Dermis blood vessel endothelial cell (primary cell): ENCODE measurements around the gene TFR2. TPM values are rescaled to one million over a fixed set of nuclear protein-coding genes. Genes with fewer than 3 reads are reported as not detected.

Experiments used
- DNase-seq: peaks from one replicate; pipeline ENCODE4 v3.0.0; 2010
- total RNA-seq: library from RNA; depleted of rRNA; stranded (reverse); fragments of >200 nt; gene quantifications from 2 replicates; pipeline ENCODE4 v1.2.3, GENCODE V29; 2014

The TFR2 gene
- total RNA-seq, 1 donor from 2014 or later = 0.68 TPM

DNA sequence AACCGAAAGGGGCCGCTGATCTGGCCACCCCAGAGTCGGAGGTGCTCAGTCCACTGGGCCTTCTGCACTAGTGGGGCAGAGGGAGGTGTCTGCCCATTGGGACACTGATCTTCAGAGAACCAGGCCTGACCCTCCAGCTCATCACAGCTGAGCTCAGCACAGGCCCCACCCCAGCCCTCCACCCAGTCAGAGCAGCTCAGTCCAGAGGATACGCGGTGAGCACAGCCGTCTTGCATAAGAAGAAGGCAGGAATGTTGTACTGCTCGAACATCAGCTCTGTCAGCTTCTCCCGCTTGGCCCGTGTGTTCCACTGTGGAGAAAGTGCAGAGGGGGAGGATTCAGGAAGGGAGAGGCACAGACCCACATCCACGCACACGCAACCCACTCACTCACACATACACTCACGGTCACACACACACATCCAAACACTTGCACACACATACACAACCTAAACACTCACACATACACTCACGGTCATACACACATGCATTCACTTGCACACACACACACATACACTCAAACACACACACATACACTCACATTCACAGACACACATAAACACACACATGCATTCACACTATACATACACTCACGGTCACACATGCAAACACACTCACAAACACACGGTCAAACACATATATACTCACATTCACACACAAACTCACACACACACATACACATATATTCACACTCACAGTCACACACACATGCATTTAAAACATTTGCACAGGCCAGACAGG, 8.6 kb upstream of the TFR2 start:
- DNase-seq = no peak

DNA sequence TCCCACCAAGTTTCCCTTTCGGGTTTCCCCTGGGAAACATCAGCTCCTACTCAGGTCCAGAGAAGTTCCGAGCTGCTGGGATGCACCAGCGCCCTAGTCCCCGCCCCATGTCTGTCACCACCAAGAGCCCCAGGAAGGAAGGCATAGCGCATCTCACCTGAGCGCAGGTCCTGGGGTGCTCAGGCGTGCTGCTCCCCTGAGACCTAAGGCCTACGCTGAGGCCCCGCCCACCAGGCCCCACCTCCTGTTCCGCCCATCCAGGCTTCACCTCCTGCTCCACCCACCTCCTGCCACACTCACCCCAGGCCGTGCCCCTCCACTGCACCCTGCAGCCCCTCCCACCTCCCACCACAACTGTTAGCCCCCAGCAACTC, 1.2 kb upstream of the TFR2 start:
- DNase-seq = no peak

DNA sequence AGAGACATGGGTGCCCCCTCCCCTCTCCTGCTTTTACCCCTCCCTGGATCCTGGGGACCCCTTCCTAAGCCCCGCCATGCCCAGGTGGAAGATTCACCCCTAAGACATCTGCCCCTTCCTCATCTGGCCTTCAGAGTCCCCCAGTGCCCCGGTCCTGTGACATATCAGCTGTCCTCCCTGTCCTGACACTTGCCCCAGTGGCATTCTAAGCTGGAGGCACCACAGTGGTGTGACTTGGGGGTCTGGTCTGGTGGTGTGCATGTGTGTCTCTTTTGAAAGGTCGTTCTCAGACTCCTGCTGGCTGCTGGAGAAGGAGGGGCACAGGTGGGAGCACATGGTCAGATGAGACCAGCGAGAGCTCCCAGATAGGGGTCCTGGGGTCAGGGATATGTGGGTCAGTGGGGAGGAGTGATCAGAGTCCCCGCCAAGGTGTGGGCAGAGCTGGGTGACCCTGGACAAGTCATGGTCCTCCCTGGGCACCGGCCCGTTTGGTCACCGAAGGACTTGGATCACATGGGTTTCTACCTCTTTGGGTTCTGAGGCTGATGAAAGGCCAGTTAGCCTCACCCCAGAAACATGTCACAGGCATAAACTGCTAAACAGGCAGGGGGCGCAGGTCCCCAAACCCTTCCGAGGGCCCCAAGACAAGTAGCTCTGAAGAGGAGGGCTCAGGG, 645 bp upstream of the TFR2 start:
- DNase-seq = no peak

GRCh38 chr7:100640517-100641440, 573 bp downstream of the TFR2 start:
- no peak for DNase-seq

GRCh38 chr7:100639995-100640516, 1.3 kb downstream of the TFR2 start:
- DNase-seq = no peak

- DNase-seq = peak; percentile 28
These were observed 8.2 kb downstream of the TFR2 start for GRCh38 chr7:100632951-100633717.

DNA sequence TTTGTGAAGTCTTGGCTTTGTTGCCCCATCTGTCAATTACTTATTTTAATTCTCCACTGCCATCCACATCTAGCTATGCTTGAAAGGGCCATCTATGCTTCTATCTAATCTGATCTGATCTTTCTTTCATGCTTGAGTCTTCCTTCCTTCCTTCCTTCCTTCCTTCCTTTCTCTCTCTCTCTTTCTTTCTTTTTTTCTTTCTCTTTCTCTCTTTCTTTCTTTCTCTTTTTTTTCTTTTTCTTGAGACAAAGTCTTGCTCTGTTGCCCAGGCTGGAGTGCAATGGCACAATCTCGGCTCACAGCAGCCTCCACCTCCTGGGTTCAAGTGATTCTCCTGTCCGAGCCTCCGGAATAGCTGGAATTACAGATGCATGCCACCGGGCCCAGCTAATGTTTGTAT, 11.3 kb downstream of the TFR2 start:
- no peak for DNase-seq

- peak; percentile 48 for DNase-seq
These were observed 12.1 kb downstream of the TFR2 start for GRCh38 chr7:100629117-100629716.

DNA sequence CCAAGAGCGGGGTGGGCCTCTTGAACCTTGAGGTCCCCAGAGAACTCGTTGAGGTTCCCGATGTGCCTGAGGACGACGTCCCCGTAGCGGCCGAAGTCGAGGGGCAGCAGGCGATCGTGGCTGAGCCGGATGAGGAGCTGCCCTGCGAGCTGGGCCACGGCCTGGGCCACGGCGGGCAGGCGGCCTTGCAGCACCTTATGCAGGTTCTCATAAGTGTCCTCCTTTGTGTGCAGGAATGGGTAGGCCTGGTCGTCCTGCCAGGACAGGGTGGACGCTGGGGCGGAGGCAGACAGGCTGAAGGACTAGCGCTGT, 14.2 kb downstream of the TFR2 start:
- no peak for DNase-seq

- DNase-seq = peak; percentile 82
These were observed 14.7 kb downstream of the TFR2 start for GRCh38 chr7:100626530-100627237.

- no peak for DNase-seq
These were observed 15.3 kb downstream of the TFR2 start for GRCh38 chr7:100626055-100626454.

- no peak for DNase-seq
These were observed 17.2 kb downstream of the TFR2 start for GRCh38 chr7:100623951-100624824.

DNA sequence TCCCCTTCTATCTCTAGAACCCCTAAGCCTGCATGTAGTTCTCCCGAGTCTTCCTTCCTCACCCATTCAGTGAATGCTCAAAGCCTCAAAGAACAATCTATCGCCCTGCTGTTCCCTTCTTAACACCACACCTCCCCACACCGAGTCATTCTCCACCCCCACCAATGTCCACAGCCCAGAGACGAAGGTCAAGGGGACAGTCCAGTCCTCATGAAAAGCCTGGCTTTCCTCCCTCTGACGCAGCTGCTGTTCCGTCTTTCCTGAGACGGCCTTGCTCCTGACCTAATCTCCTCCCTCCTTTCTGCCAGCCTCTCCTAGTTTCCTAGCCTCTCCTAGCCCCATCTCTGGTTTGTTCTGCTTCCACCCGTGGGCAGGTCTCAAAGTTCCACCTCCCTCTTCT, 19.8 kb downstream of the TFR2 start:
- DNase-seq = no peak

- no peak for DNase-seq
These were observed 20.5 kb downstream of the TFR2 start for GRCh38 chr7:100620804-100621203.

DNA sequence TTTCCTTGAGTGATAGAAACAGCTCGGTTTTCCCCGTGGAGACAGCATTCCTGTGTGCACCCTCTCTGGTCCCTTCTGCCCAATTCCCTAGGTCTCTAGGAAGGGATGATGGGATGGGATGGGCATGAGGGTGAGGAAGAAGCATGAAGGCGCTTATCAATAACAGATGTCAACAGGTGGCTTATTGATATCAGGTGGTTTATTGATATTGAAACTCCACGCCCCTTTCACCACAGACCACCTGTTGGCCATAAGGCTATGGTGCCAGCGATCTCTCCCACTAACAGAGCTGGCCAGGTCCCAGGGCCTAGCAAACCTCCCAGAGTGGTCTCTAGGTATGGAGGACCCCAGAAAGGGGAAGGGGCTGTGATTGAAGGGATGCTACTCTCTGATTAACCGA, 21.1 kb downstream of the TFR2 start:
- no peak for DNase-seq

DNA sequence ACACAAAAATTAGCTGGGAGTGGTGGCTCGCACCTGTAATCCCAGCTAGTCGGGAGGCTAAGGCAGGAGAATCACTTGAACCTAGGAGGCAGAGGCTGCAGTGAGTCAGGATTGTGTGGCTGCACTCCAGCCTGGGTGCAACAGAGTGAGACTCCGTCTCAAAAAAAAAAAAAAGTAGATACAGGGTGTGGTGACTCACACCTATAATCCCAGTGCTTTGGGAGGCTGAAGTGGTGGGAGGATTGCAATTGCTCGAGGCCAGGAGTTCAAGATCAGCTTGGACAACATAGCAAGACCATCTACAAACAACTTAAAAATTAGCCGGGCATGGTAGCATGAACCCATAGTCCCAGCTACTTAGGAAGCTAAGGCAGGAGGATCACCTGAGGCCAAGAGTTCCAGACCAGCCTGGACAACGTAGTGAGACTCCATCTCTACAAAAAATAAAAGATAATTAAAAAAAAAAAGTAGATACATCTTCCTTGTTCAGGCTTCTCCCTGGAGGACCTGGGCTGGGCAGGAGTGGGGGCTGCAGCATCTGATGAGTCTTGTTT, 27.0 kb downstream of the TFR2 start:
- no peak for DNase-seq

- no peak for DNase-seq
These were observed 27.8 kb downstream of the TFR2 start for GRCh38 chr7:100613412-100614175.

- peak; percentile 36 for DNase-seq
These were observed 28.5 kb downstream of the TFR2 start for GRCh38 chr7:100612730-100613390.
